Fibroblast of lung (primary cell): ENCODE measurements around the gene LMAN2. TPM values are rescaled to one million over a fixed set of nuclear protein-coding genes. Genes with fewer than 3 reads are reported as not detected.

ENCODE experiments used
- DNase-seq, 2 donors: peaks; one replicate each; pipeline versions ENCODE4 v3.0.0 to v3.0.0-alpha.2; 2010; ENCODE audit warnings: low read depth in 2 of 2
- H2AFZ ChIP-seq: 2 replicates; pipeline ENCODE4 v1.5.1; 2012; ENCODE audit warnings: low read length, control low read depth, inconsistent platforms
- H3K27ac ChIP-seq: 2 replicates; pipeline ENCODE4 v1.5.1; 2011; ENCODE audit warnings: low read length, control low read depth; ENCODE audit not compliant: insufficient read depth
- H3K27me3 ChIP-seq: 2 replicates; pipeline ENCODE4 v1.5.1; 2011; ENCODE audit warnings: mild to moderate bottlenecking, low read length; ENCODE audit not compliant: control insufficient read depth, insufficient read depth
- H3K36me3 ChIP-seq: 2 replicates; pipeline ENCODE4 v1.5.1; 2011; ENCODE audit warnings: low read length; ENCODE audit not compliant: control insufficient read depth, insufficient read depth
- H3K4me1 ChIP-seq: 2 replicates; pipeline ENCODE4 v1.5.1; 2011; ENCODE audit warnings: low read length; ENCODE audit not compliant: control insufficient read depth, insufficient read depth; ENCODE audit errors: extremely low read depth
- H3K4me2 ChIP-seq: 2 replicates; pipeline ENCODE4 v1.5.1; 2011; ENCODE audit warnings: low read length, control low read depth; ENCODE audit not compliant: insufficient read depth; ENCODE audit errors: extremely low read depth
- H3K4me3 ChIP-seq, 4 experiments: fragments of 200-600 bp in 1 of 4; sonication (generic) in 1 of 4; replicated peaks in 1 of 4; 2 replicates each; pipeline ENCODE4 v1.5.1; 2011 to 2016; ENCODE audit warnings: low read length in 4 of 4, low read depth in 3 of 4, mild to moderate bottlenecking in 3 of 4, control low read depth in 2 of 4, inconsistent platforms in 1 of 4, mixed read lengths in 1 of 4; ENCODE audit not compliant: insufficient read depth in 1 of 4; ENCODE audit errors: control extremely low read depth in 1 of 4
- H3K79me2 ChIP-seq: 2 replicates; pipeline ENCODE4 v1.5.1; 2012; ENCODE audit warnings: mild to moderate bottlenecking, low read length, inconsistent platforms; ENCODE audit not compliant: control insufficient read depth, insufficient read depth
- H3K9ac ChIP-seq: 2 replicates; pipeline ENCODE4 v1.5.1; 2011; ENCODE audit warnings: mild to moderate bottlenecking, low read length, control low read depth; ENCODE audit not compliant: insufficient read depth
- H3K9me3 ChIP-seq: 2 replicates; pipeline ENCODE4 v1.5.1; 2012; ENCODE audit warnings: low read depth, low read length; ENCODE audit not compliant: control insufficient read depth, insufficient read depth
- H4K20me1 ChIP-seq: 2 replicates; pipeline ENCODE4 v1.5.1; 2011; ENCODE audit warnings: low read length; ENCODE audit not compliant: control insufficient read depth, insufficient read depth; ENCODE audit errors: extremely low read depth
- EZH2 ChIP-seq: IDR thresholded peaks from 2 replicates; pipeline ENCODE4 v1.5.1; 2012; ENCODE audit warnings: low read length, control low read depth, mild to moderate bottlenecking; ENCODE audit errors: missing control alignments
- polyA plus RNA-seq, 2 donors: library from polyadenylated mRNA; depleted of rRNA in 1 of 2; stranded (reverse) in 1 of 2; unstranded in 1 of 2; fragments of >200 nt; gene quantifications; 2 replicates each; pipeline ENCODE4 v1.2.1, GENCODE V29; 2011 to 2012; ENCODE audit warnings: missing spikeins in 1 of 2
- total RNA-seq: library from RNA; depleted of rRNA; stranded (reverse); fragments of >200 nt; gene quantifications from 2 replicates; pipeline ENCODE4 v1.2.1, GENCODE V29; 2014
- TF ChIP-seq, protein P1 (sequence below), 2 donors: IDR thresholded peaks in 1 of 2; conservative IDR thresholded peaks in 1 of 2; 1 replicate in 1 of 2; 2 replicates in 1 of 2; pipeline ENCODE4 v1.5.1; 2011 to 2012; ENCODE audit warnings: low read length in 2 of 2, control low read depth in 1 of 2, inconsistent platforms in 1 of 2, low read depth in 1 of 2, mild to moderate bottlenecking in 1 of 2

Gene LMAN2
- total and polyA plus RNA-seq, 2 donors (not counting 1 experiment from before 2014, with no cell fraction given): 145 to 396 TPM

DNA sequence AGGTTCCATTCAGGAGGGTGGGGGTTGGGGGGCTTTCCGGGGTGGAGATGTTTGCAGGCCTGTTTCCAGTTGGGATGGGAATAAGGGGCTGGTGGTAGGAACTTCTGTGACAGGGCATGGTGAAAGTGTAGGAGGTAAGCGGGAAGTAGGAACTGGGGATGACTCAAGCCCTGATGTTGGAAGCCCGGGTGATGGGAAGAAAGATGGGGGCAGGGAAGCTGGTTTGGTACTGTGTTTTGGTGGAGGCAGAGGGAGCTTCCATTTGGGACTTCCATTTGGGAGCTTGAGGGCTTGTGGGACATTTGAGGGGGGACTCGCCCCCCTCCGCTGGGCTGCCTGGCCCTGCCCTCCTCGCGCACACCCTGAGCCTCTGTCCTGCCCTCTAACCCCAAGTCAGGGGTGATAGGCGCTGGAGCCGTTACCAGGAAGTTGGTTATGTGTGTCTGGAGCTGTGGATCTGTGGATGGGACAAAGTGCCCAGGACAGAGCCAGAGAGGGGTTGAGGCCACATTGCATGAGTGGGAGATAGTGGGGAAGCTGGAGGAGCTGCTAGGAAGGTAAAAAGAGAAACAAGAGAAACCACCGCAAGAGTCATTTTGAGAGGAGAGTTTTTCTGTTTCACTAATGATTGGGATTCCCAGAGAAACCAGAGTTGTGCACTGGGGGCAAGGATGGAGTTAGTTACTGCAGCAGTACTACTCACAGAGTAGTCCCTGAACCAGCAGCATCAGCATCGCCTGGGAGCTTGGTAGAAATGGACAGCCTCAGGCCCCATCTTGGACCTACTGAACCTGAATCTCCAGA is 12.9 kb upstream of the LMAN2 start:
- no peak overlapping the region for H3K9ac ChIP-seq
- no peak overlapping the region for H3K27ac ChIP-seq
- no peaks in the 10 kb centered on the region for H3K9me3 ChIP-seq
- no peak for TF ChIP-seq EZH2
- TF ChIP-seq, protein P1, sequence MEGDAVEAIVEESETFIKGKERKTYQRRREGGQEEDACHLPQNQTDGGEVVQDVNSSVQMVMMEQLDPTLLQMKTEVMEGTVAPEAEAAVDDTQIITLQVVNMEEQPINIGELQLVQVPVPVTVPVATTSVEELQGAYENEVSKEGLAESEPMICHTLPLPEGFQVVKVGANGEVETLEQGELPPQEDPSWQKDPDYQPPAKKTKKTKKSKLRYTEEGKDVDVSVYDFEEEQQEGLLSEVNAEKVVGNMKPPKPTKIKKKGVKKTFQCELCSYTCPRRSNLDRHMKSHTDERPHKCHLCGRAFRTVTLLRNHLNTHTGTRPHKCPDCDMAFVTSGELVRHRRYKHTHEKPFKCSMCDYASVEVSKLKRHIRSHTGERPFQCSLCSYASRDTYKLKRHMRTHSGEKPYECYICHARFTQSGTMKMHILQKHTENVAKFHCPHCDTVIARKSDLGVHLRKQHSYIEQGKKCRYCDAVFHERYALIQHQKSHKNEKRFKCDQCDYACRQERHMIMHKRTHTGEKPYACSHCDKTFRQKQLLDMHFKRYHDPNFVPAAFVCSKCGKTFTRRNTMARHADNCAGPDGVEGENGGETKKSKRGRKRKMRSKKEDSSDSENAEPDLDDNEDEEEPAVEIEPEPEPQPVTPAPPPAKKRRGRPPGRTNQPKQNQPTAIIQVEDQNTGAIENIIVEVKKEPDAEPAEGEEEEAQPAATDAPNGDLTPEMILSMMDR (conservative IDR thresholded peaks at IDR 0.05 in 1 of 2, IDR thresholded peaks at IDR 0.05 in 1 of 2; ENCODE audit: low read depth in 1 of 2, low read length in 2 of 2): no peak
- H3K36me3 ChIP-seq: no peaks in the 10 kb centered on the region
- no peaks in the 10 kb centered on the region for H3K79me2 ChIP-seq
- no peak overlapping the region for H3K4me3 ChIP-seq
- no peaks in the 10 kb centered on the region for H4K20me1 ChIP-seq
- no peak for DNase-seq
- H3K4me1 ChIP-seq: peaks cover 5% of the 10 kb centered on the region
- peaks cover 13% of the 10 kb centered on the region for H3K27me3 ChIP-seq
- H3K4me2 ChIP-seq: no peak overlapping the region
- no peak overlapping the region for H2AFZ ChIP-seq

DNA sequence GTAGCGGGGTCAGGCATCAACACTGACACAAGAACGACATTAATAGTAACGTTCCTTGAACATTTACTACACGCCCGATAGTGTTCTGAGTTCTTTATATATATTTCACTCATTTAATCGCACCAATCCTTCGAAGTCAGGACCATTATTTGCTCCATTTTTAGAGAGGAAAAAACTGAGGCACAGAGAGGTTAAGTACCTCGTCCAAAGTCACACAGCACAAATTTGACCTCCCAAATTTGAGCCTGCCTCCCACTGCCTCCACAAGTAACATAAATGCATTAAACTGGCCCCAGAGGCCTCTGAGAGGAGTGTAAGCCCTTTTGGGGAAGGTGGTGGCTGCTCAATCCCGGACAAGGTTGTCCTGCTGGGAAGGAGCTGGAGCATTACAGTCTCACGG is 12.1 kb upstream of the LMAN2 start:
- no peak for DNase-seq
- no peak overlapping the region for H3K9ac ChIP-seq
- H3K79me2 ChIP-seq: no peaks in the 10 kb centered on the region
- H3K4me3 ChIP-seq: peak overlapping the region in 3 of 4 experiments; percentile 29 to 37 (median 29)
- H4K20me1 ChIP-seq: no peaks in the 10 kb centered on the region
- peaks cover 5% of the 10 kb centered on the region for H3K4me1 ChIP-seq
- H3K27ac ChIP-seq: no peak overlapping the region
- H2AFZ ChIP-seq: peak overlapping the region; percentile 15
- peaks cover 17% of the 10 kb centered on the region for H3K27me3 ChIP-seq
- H3K4me2 ChIP-seq: peak overlapping the region; percentile 76
- TF ChIP-seq, protein P1 (conservative IDR thresholded peaks at IDR 0.05 in 1 of 2, IDR thresholded peaks at IDR 0.05 in 1 of 2; ENCODE audit: low read depth in 1 of 2, low read length in 2 of 2): no peak
- TF ChIP-seq EZH2: no peak
- no peaks in the 10 kb centered on the region for H3K9me3 ChIP-seq
- no peaks in the 10 kb centered on the region for H3K36me3 ChIP-seq

DNA sequence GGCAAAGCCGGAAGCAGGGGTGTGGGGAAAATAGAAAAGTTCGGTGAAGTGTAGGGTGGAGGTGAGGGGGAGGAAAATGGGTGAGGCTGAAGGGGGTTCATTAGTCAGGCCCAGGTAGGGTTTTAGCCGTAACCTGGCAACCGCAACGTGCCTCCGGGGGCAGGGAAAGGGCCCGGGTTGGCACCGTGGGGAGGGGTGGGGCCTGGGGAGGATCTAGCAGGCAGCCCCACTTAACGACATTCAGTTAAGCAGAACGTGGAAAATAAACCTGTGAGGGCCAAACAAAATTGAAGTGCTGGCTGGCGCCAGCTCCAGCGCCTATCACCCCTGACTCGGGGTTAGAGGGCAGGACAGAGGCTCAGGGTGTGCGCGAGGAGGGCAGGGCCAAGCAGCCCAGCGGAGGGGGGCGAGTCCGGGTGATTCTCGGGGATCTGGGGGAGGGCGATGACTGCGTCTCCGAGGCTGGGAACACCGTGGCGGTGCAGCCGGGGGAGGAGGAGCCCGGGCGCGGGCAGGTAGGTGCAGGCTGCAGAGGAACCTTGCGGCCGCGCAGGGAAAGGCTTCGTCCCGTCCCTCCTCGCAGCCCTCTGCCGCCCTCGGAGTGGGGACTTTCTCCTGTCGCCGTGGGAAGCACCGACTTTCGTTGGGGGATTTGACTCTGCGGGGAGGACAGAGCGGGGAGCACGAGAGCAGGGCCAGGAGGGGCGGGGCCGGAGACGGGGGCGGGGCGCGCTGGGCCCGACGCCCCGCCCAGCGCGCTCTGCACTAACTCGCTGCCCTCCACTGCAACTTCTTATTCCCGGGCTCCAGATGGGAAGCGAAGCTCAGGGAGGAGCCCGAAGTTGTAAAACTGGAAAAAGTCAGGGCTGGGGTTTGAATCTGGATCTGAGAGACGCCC is 11.4 kb upstream of the LMAN2 start:
- Histone ChIP-seq H2AFZ (peak overlapping the region; percentile 55), H3K27ac (no peak overlapping the region), H3K27me3 (peaks cover 17% of the 10 kb centered on the region), H3K9me3 (no peaks in the 10 kb centered on the region), H3K79me2 (no peaks in the 10 kb centered on the region), H3K4me1 (peaks cover 5% of the 10 kb centered on the region), H3K9ac (no peak overlapping the region), H3K4me3 (peak overlapping the region; percentile 14 to 37 (median 29)), H4K20me1 (no peaks in the 10 kb centered on the region), H3K4me2 (peak overlapping the region; percentile 76), H3K36me3 (no peaks in the 10 kb centered on the region)
- no peak for TF ChIP-seq EZH2
- TF ChIP-seq, protein P1 (conservative IDR thresholded peaks at IDR 0.05 in 1 of 2, IDR thresholded peaks at IDR 0.05 in 1 of 2; ENCODE audit: low read depth in 1 of 2, low read length in 2 of 2): no peak
- peak in 1 of 2 donors; percentile 19 for DNase-seq
